Naive B cell (primary cell): ENCODE measurements around the gene ADORA2A. TPM values are rescaled to one million over a fixed set of nuclear protein-coding genes. Genes with fewer than 3 reads are reported as not detected.

ENCODE experiments used
- ATAC-seq, 2 donors: fragments of 150-1000 bp; cut with Tn5 transposase; 2 replicates each; pipeline ENCODE4 v1.10.0; 2021; ENCODE audit warnings: low read depth in 2 of 2, mild to moderate bottlenecking in 2 of 2, moderate library complexity in 2 of 2
- DNase-seq: peaks from one replicate; pipeline ENCODE4 v3.0.0; 2022
- H3K27ac Mint-ChIP-seq, 6 donors: one replicate each; pipeline ENCODE4 v1.8.0; 2020 to 2022; ENCODE audit warnings: mild to moderate bottlenecking in 6 of 6, mixed read lengths in 6 of 6, moderate library complexity in 5 of 6, inconsistent platforms in 2 of 6
- H3K27me3 Mint-ChIP-seq, 3 donors: one replicate each; pipeline ENCODE4 v1.8.0; 2021 to 2022; ENCODE audit warnings: mixed read lengths in 3 of 3, mild to moderate bottlenecking in 1 of 3
- H3K36me3 Mint-ChIP-seq, 2 donors: one replicate each; pipeline ENCODE4 v1.8.0; 2020 to 2022; ENCODE audit warnings: mixed read lengths in 2 of 2, inconsistent platforms in 1 of 2, mild to moderate bottlenecking in 1 of 2
- H3K4me1 Mint-ChIP-seq, 3 donors: one replicate each; pipeline ENCODE4 v1.8.0; 2020 to 2022; ENCODE audit warnings: mixed read lengths in 3 of 3, inconsistent platforms in 1 of 3, mild to moderate bottlenecking in 1 of 3, moderate library complexity in 1 of 3
- H3K4me3 Mint-ChIP-seq, 8 donors: one replicate each; pipeline ENCODE4 v1.8.0; 2020 to 2022; ENCODE audit warnings: mild to moderate bottlenecking in 8 of 8, mixed read lengths in 8 of 8, moderate library complexity in 8 of 8, inconsistent platforms in 2 of 8
- H3K9me3 Mint-ChIP-seq, 7 donors: one replicate each; pipeline ENCODE4 v1.8.0; 2020 to 2022; ENCODE audit warnings: mixed read lengths in 7 of 7, mild to moderate bottlenecking in 5 of 7, inconsistent platforms in 2 of 7, moderate library complexity in 1 of 7
- polyA plus RNA-seq, 6 donors: library from polyadenylated mRNA; unstranded; fragments of 300-500 nt; fragmentation: Illumina TruSeq; gene quantifications; one replicate each; pipeline ENCODE4 v1.2.3, GENCODE V29; 2021; ENCODE audit warnings: low read depth in 6 of 6

ADORA2A gene
- polyA plus RNA-seq, 6 donors from 2014 or later: 43.9 to 79.9 (median 52.5) TPM

GRCh38 chr22:24416611-24417010 lies 10.8 kb upstream of the ADORA2A start:
- no peaks in the 10 kb centered on the region for H3K9me3 Mint-ChIP-seq
- H3K27ac Mint-ChIP-seq: peak overlapping the region in 3 of 6 donors; percentile 51 to 89 (median 60)
- ATAC-seq: no peak
- no peaks in the 10 kb centered on the region for H3K36me3 Mint-ChIP-seq
- no peaks in the 10 kb centered on the region for H3K27me3 Mint-ChIP-seq
- DNase-seq: no peak
- no peak overlapping the region for H3K4me3 Mint-ChIP-seq
- H3K4me1 Mint-ChIP-seq: peaks cover 4 to 7% (median 6%) of the 10 kb centered on the region in 3 donors

- peaks cover 4 to 7% (median 7%) of the 10 kb centered on the region in 3 donors for H3K4me1 Mint-ChIP-seq
- no peak overlapping the region for H3K4me3 Mint-ChIP-seq
- peaks cover 0 to under 1% (median 0%) of the 10 kb centered on the region in 3 donors for H3K27me3 Mint-ChIP-seq
- H3K36me3 Mint-ChIP-seq: no peaks in the 10 kb centered on the region
- ATAC-seq: no peak
- no peak for DNase-seq
- no peaks in the 10 kb centered on the region for H3K9me3 Mint-ChIP-seq
- peak overlapping the region in 2 of 6 donors; percentile 15 to 65 for H3K27ac Mint-ChIP-seq
Measured at GRCh38 chr22:24417200-24417599, 10.2 kb upstream of the ADORA2A start.

GRCh38 chr22:24417901-24418641 lies 9.3 kb upstream of the ADORA2A start:
- DNase-seq: no peak
- peaks cover 6 to 12% (median 7%) of the 10 kb centered on the region in 3 donors for H3K4me1 Mint-ChIP-seq
- ATAC-seq: no peak
- H3K27ac Mint-ChIP-seq: peak overlapping the region in 1 of 6 donors; percentile 15
- no peaks in the 10 kb centered on the region for H3K9me3 Mint-ChIP-seq
- no peak overlapping the region for H3K4me3 Mint-ChIP-seq
- peaks cover 0 to 4% (median 0%) of the 10 kb centered on the region in 3 donors for H3K27me3 Mint-ChIP-seq
- no peaks in the 10 kb centered on the region for H3K36me3 Mint-ChIP-seq

GRCh38 chr22:24418786-24419474 lies 8.5 kb upstream of the ADORA2A start:
- DNase-seq (no peak), ATAC-seq (no peak)
- Mint-ChIP-seq H3K4me1 (peaks cover 6 to 12% (median 7%) of the 10 kb centered on the region in 3 donors), H3K4me3 (no peak overlapping the region), H3K9me3 (no peaks in the 10 kb centered on the region), H3K27me3 (peaks cover 0 to 4% (median 0%) of the 10 kb centered on the region in 3 donors), H3K27ac (peak overlapping the region in 1 of 6 donors; percentile 87), H3K36me3 (no peaks in the 10 kb centered on the region)

- H3K27me3 Mint-ChIP-seq: peaks cover 0 to 4% (median 0%) of the 10 kb centered on the region in 3 donors
- peak overlapping the region in 2 of 6 donors; percentile 62 to 87 for H3K27ac Mint-ChIP-seq
- ATAC-seq: no peak
- no peaks in the 10 kb centered on the region for H3K9me3 Mint-ChIP-seq
- DNase-seq: no peak
- peaks cover 6 to 12% (median 7%) of the 10 kb centered on the region in 3 donors for H3K4me1 Mint-ChIP-seq
- no peaks in the 10 kb centered on the region for H3K36me3 Mint-ChIP-seq
- no peak overlapping the region for H3K4me3 Mint-ChIP-seq
Measured at GRCh38 chr22:24419475-24419850, 7.9 kb upstream of the ADORA2A start.

GRCh38 chr22:24420072-24420976 lies 7.1 kb upstream of the ADORA2A start:
- no peaks in the 10 kb centered on the region for H3K36me3 Mint-ChIP-seq
- H3K4me1 Mint-ChIP-seq: peaks cover 9 to 15% (median 11%) of the 10 kb centered on the region in 3 donors
- no peak for DNase-seq
- no peak overlapping the region for H3K4me3 Mint-ChIP-seq
- peak overlapping the region in 1 of 6 donors; percentile 87 for H3K27ac Mint-ChIP-seq
- H3K9me3 Mint-ChIP-seq: no peaks in the 10 kb centered on the region
- H3K27me3 Mint-ChIP-seq: peaks cover 0 to 4% (median 0%) of the 10 kb centered on the region in 3 donors
- no peak for ATAC-seq

GRCh38 chr22:24420977-24421343 lies 6.4 kb upstream of the ADORA2A start:
- H3K4me3 Mint-ChIP-seq: peak overlapping the region in 3 of 8 donors; percentile 15 to 83 (median 78)
- H3K4me1 Mint-ChIP-seq: peaks cover 16 to 21% (median 18%) of the 10 kb centered on the region in 3 donors
- H3K9me3 Mint-ChIP-seq: no peaks in the 10 kb centered on the region
- H3K27ac Mint-ChIP-seq: peak overlapping the region in 1 of 6 donors; percentile 76
- DNase-seq: no peak
- ATAC-seq: no peak
- H3K27me3 Mint-ChIP-seq: peaks cover 0 to 4% (median 0%) of the 10 kb centered on the region in 3 donors
- no peaks in the 10 kb centered on the region for H3K36me3 Mint-ChIP-seq

- peak; percentile 61 to 66 for ATAC-seq
- Mint-ChIP-seq H3K27ac (peak overlapping the region in 3 of 6 donors; percentile 75 to 89 (median 76)), H3K9me3 (no peaks in the 10 kb centered on the region), H3K4me3 (peak overlapping the region in 6 of 8 donors; percentile 49 to 90 (median 80)), H3K4me1 (peaks cover 21 to 26% (median 23%) of the 10 kb centered on the region in 3 donors), H3K36me3 (no peaks in the 10 kb centered on the region), H3K27me3 (peaks cover 0 to 4% (median 0%) of the 10 kb centered on the region in 3 donors)
- peak; percentile 54 for DNase-seq
Measured at GRCh38 chr22:24421428-24421931, 5.9 kb upstream of the ADORA2A start.

GRCh38 chr22:24422102-24422665 lies 5.2 kb upstream of the ADORA2A start:
- Mint-ChIP-seq H3K4me1 (peaks cover 28 to 33% (median 30%) of the 10 kb centered on the region in 3 donors), H3K9me3 (no peaks in the 10 kb centered on the region), H3K27ac (peak overlapping the region in 5 of 6 donors; percentile 58 to 95 (median 87)), H3K36me3 (no peaks in the 10 kb centered on the region), H3K4me3 (peak overlapping the region; percentile 59 to 88 (median 76)), H3K27me3 (peaks cover 0 to 4% (median 0%) of the 10 kb centered on the region in 3 donors)
- ATAC-seq (no peak), DNase-seq (no peak)

GRCh38 chr22:24423519-24424000 lies 3.8 kb upstream of the ADORA2A start:
- H3K27ac Mint-ChIP-seq: peak overlapping the region in 5 of 6 donors; percentile 39 to 91 (median 87)
- ATAC-seq: peak; percentile 7 to 15
- DNase-seq: peak; percentile 63
- H3K27me3 Mint-ChIP-seq: peaks cover 0 to 4% (median 0%) of the 10 kb centered on the region in 3 donors
- no peaks in the 10 kb centered on the region for H3K9me3 Mint-ChIP-seq
- H3K4me1 Mint-ChIP-seq: peaks cover 42 to 46% (median 42%) of the 10 kb centered on the region in 3 donors
- H3K4me3 Mint-ChIP-seq: peak overlapping the region; percentile 47 to 88 (median 80)
- no peaks in the 10 kb centered on the region for H3K36me3 Mint-ChIP-seq

- peak overlapping the region in 5 of 6 donors; percentile 72 to 99 (median 88) for H3K27ac Mint-ChIP-seq
- peak in 1 of 2 donors; percentile 0 for ATAC-seq
Measured at GRCh38 chr22:24424001-24424900, 3.1 kb upstream of the ADORA2A start.

More at GRCh38 chr22:24424001-24424900, 3.1 kb upstream of the ADORA2A start:
- H3K9me3 Mint-ChIP-seq: no peaks in the 10 kb centered on the region
- DNase-seq: peak; percentile 44
- peaks cover 0 to 4% (median 0%) of the 10 kb centered on the region in 3 donors for H3K27me3 Mint-ChIP-seq
- no peaks in the 10 kb centered on the region for H3K36me3 Mint-ChIP-seq
- peaks cover 49 to 53% (median 49%) of the 10 kb centered on the region in 3 donors for H3K4me1 Mint-ChIP-seq
- H3K4me3 Mint-ChIP-seq: peak overlapping the region; percentile 62 to 92 (median 78)
